ENCODE measurements around the gene CNTD1.
A peak's percentile ranks its signal among the peaks of the same experiment; 100 is the strongest.
"Not testable (repeated sequence)": the region's sequence is repeated elsewhere in the genome, so short reads cannot be mapped to it uniquely, and the experiment has no call there.

CNTD1 gene, protein sequence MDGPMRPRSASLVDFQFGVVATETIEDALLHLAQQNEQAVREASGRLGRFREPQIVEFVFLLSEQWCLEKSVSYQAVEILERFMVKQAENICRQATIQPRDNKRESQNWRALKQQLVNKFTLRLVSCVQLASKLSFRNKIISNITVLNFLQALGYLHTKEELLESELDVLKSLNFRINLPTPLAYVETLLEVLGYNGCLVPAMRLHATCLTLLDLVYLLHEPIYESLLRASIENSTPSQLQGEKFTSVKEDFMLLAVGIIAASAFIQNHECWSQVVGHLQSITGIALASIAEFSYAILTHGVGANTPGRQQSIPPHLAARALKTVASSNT

DNA sequence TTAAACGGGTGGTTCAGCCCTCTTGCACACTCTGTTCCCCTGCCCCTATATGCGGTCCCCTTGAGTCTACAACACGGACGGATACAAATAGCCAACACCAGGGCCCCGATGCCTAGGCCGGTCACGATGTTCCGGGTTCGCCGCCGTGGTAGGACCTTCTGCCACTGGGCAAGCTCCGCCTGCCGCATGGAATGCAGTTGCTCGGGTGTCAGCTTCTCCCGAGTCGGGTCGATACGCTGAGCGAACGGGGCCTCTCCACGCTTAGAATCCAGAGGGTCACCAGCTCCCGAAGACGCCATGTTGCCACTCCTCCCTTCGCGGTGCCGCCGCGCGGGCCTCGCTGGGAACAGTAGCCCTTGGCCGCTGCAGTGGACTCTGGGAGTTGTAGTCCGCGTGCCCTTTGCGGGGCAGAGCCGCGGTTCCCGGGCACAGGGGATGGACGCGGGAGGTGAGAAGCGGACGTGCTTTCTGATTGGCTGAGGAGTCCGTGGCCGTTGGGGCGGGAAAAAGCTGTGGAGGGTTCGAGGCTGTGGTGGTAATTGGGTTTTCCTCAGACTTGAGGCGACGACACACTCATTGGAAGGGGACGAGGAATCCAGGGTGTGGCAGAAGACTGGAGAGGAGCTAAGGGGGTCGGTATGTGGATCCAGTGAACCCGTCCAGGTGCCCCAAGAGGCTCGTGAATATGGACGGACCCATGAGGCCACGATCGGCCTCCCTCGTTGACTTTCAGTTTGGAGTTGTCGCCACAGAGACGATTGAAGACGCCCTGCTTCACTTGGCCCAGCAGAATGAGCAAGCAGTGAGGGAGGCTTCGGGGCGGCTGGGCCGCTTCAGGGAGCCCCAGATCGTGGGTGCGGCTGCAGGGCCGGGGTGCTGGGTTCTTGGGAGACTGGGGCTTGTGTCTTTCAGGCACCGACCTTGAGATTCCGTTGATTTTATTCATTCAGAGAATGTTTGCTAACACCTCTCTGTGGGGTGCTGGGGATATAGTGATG, at the start of gene CNTD1, which contains the start of gene COA3:
CNTD1 (plus strand) TSS at position 479 of the 998 bp plus-strand sequence; CDS start at position 686, 207 bp downstream.
COA3 (minus strand) TSS at position 322 of the 998 bp plus-strand sequence; CDS start at position 299, 23 bp downstream.
- peak; percentile 90 for DNase-seq

DNA sequence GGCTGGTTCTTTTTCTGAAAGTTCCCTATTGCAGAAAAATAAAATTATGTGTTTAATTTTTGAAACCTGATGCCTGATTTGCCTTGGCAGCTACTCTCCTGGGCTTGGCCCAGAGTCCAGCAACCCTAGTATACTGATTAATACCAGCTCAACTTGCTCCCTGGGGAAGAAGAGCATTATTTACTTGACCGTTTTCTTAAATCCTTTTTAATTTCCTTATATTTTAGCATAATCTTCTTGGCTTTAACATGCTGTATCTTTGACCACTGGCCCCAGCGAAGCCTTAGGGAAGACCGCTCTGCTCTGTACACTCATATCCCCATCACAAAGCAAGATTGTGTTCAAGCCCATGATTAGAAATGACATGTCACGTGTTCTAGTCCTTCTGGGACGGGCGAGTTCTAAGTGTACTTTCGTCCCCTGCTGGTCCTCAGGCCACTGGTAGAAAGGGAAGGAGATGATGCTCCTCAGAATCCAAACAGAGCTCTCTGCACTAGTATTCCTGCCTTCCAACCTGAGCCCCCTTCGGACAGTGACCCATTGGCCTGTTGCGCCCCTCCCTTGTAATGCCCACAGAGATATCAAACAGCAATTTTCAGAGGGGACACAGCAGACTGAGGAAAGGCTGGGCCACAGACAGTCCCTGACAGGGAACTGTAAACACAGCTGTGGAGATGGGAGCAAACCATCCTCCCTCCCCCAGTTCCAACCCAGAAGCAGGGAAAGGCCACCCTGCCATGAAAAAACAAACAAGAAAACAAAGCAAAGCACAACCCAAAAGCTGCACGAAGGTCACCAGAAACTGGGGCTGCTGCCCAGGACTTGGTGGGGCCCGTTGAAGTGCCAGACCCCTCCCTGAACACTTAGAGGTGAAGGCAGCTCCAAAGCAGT, 49.5 kb upstream of the CNTD1 start:
- DNase-seq: peak; percentile 67

DNA sequence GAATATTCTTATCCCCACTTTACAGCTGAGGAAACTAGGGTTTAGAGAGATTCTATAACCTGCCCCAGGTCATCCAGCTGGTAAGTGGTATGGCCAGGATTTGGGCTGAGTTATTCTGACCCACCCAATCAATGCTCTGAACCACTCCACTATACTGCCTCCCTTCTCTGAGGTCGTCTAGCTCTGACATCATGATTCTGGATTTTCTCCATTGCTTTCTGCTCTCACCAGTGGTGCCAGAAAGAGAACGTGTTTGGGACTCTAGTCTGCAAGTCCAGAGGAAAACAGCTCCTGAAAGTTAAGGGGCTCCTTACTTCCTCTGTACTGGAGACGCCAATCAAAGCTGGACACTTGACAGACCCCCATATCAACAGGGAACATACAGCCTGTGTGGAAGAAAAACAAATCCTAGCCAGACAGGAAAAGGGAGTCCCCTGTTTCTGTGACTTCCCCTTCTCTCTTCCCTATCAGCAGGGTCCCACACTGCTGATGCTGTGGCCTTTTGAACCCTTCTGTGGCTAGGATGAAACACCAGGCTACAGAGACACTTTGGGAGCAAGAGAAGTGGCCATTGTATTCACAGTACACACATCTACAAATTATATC, 47.8 kb upstream of the CNTD1 start:
- DNase-seq: no peak

DNA sequence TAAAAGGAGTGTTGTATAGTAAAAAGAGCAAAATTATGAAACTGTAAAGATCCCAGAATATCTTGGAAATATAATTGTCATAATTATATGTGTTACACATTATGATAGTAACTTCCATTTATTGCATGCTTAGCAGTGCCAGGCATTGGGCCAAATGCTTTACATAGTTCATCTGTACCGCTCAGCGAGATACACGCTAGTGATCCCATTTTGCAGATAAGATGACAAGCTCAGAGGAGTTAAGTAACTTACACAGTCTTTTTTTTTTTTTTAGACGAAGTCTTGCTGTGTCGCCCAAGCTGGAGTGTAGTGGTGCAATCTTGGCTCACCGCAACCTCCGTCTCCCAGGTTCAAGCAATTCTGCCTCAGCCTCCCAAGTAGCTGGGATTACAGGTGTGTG, 47.0 kb upstream of the CNTD1 start:
- no peak for DNase-seq

DNA sequence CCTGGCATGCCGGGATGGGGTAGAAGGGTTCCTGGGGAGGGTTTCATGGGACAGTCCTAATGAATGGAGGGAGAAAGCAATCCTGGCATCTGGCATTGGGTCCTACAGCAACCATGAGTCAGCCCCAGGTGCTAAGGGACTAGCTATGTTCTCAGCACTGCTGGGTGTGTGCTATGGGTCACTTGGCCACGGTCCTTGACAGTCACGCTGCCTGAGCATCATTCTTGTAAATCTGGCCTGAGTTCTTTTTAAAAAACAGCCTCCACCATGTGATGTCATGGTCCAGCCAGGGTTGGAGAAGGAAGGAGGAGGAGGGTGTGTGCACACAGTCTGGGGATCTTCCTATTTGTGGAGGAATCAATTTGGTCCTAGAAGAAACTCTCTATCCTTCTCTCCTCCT, 43.9 kb upstream of the CNTD1 start:
- no peak for DNase-seq

DNA sequence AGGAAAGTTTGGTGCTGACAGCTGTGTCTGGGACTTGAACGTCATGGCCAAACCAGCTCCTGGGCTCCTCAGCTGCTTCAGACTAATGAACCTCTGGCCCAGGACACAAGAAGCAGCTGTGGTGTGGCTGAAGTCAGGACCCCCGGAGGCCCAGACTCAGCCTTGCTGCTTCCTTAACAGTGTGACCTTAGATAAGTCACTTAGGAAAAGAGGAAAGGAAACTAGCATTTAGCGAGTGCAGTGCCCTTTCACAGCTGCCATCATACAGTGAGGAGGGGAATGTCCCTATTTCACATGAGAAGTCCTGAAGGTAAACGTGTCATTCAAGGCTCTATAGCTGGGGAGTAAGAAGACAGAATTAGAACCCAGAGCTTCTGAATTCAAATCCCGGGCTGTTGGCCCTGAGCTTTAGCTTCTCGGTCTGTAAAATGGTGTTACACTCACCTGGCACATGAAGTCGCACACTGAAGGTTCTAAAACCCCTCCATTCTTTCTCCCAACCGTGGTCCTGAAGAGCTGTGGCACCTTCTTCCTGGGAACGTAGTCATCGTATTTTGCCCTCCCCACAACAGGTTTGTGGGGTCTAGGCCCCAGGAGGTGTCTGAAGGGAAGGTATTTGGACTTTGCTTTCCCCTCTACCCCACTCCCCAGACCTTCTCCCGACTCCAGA, 38.5 kb upstream of the CNTD1 start:
- no peak for DNase-seq

DNA sequence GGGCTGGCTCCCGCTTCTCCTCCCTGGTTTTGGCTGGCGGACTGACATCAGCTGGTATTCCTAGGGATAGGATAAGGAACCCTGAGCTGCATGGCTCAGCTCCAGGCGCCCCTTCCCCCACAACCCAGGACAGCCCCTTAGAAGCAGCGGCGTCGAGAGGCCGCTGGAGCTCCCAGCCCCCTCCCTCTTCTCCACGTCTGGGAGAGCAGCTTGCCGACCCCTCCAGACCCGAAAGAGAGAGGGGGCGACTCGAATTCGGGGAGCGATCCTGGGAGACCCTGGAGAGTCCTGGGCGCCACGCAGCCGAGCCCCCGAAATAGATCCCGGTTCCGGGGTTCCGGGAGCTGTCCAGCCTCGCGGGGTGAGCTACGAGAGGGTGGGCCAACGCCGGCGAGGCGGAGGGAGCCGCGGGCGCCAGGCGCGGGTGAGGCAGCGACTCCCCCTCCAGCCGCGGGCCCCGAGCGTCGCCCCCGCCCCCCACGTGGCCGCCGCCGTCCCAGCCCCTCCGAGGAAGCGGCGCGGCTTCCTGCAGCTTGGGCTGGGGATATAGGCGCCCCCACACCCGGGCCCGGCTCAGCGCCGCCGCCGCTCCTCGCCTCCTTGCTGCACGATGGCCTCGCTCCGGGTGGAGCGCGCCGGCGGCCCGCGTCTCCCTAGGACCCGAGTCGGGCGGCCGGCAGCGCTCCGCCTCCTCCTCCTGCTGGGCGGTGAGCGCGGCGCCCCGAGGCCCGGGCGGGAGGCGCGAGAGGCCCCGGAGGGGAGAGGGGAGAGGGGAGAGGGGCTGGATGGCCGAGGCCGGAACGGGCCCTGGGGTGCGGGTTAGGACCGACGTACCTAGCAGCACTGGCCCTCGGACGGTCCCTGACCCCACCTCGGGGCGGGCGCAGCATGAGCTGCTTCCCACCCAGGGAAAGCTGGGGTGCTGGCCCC, 37.7 kb upstream of the CNTD1 start, which contains the start of gene RAMP2:
RAMP2 (plus strand) TSS at position 576 of the 930 bp plus-strand sequence; CDS start at position 611, 35 bp downstream.
- DNase-seq: peak; percentile 74

DNA sequence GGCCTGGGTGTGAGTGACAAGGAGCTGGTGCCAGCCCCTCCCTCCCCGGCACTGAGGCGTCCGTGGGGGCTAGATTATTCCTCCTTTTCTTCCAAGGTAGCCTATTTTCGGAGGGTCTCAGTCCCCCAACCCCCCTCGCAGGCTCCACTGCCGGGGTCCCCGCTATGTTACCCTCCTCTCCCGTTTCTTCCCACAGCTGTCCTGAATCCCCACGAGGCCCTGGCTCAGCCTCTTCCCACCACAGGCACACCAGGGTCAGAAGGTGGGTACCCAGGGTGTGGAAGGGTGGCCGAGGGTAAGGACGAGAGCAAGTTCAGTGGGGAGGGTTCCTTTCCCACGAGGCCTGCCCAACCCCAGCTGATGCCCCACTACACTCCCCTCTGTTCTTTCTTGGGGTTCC, 37.0 kb upstream of the CNTD1 start:
- DNase-seq: no peak

DNA sequence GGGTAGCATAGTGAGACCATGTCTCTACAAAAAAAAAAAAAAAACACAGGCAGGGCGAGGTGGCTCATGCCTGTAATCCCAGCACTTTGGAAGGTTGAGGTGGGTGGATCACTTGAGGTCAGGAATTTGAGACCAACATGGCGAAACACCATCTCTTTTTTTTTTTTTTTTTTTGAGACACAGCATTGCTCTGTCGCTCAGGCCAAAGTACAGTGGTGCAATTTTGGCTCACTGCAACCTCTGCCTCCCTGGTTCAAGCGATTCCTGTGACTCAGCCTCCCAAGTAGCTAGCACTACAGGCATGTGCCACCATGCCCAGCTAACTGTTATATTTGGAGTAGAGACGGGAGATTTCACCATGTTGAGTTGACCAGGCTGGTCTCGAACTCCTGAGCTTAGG, 32.5 kb upstream of the CNTD1 start:
- DNase-seq: no peak

DNA sequence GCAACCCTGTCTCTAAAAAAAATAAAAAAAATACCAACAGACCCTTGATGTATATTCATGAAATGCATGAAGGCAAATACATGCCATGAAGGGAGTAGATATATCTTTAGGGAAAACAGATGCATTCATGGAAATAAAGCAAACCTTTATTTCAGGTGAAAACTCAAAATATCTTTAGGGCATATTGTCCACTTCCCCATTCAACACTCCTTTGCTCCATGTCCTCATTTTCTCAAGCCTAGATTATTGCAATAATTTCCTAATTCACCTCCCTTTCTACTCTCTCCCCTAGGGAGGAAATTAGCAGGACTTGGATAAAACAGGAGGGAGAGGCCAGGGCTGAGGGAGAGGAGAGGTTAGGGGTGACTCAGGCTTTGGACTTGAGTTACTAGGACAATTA, 31.1 kb upstream of the CNTD1 start:
- no peak for DNase-seq

DNA sequence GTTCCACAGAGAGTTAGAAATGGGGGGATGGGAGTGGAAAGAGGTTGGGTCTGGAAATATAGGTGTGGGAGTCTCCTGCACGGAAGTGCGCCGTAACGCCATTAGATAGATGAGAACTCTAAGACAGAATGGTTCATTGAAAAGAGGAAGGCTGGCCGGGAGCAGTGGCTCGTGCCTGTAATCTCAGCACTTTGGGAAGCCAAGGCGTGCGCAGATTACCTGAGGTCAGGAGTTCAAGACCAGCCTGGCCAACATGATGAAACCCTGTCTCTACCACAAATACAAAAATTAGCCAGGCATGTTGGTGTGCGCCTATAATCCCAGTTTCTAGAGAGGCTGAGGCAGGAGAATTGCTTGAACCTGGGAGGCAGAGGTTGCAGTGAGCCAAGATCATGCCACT, 30.7 kb upstream of the CNTD1 start:
- DNase-seq: not testable (repeated sequence)

DNA sequence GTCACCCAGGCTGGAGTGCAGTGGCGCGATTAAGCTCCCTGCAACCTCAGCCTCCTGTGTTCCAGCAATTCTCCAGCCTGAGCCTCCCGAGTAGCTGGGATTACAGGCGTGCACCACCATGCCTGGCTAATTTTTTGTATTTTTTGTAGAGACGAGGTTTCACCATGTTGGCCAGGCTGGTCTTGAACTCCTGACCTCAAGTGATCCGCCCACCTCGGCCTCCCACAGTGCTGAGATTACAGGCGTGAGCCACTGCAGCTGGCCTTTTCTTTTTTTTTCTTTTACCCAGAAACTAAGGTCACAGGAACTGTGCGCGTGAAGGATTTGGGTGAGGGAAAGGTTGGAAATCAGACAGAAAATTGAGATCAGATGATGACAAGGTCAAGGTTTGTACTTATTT, 28.7 kb upstream of the CNTD1 start:
- DNase-seq: not testable (repeated sequence)

DNA sequence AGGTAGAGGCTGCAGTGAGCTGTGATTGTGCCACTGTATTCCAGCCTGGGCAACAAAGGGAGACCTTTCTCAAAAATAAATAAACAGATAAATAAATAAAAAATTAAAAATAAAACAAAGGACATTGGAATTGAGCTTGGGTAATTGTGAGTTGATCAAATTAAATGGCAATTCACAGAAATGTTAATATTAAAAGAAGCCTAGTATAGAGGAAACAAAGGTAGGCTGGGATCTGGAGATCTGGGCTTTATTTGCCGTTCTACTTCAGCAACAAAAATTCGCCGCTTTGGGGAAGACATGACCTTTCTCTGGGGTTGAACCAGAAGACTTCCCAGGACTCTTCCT, 25.7 kb upstream of the CNTD1 start:
- no peak for DNase-seq

DNA sequence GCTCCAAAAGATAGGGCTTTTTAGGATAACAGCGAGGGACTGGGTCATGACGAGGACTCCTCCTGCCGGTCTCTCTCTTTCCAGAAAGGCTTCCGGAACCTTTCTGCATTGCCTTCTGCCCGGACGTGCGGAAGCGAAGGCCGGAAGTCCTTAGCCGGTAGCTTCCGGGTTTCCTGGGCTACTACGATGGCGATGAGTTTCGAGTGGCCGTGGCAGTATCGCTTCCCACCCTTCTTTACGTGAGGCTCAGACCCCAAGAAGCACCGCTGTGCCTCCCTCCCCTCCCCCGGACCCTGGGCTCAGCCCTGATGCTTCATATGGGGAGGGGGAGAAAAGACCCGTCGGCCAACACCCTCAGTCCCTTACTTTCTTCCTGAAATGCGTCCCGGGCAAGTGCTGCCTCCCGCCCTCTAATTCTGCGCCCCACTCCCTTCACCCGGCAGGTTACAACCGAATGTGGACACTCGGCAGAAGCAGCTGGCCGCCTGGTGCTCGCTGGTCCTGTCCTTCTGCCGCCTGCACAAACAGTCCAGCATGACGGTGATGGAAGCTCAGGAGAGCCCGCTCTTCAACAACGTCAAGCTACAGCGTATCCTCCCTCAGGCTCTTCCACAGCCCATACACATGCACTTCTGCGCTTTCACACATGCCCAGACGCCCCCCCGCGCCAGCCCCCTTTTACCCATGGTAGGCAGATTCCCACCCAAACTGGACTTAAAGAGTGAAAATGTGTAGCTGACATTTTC, 25.2 kb upstream of the CNTD1 start, which contains the start of gene VPS25:
VPS25 (plus strand) TSS at position 160 of the 746 bp plus-strand sequence; CDS start at position 187, 27 bp downstream.
- peak; percentile 94 for DNase-seq

DNA sequence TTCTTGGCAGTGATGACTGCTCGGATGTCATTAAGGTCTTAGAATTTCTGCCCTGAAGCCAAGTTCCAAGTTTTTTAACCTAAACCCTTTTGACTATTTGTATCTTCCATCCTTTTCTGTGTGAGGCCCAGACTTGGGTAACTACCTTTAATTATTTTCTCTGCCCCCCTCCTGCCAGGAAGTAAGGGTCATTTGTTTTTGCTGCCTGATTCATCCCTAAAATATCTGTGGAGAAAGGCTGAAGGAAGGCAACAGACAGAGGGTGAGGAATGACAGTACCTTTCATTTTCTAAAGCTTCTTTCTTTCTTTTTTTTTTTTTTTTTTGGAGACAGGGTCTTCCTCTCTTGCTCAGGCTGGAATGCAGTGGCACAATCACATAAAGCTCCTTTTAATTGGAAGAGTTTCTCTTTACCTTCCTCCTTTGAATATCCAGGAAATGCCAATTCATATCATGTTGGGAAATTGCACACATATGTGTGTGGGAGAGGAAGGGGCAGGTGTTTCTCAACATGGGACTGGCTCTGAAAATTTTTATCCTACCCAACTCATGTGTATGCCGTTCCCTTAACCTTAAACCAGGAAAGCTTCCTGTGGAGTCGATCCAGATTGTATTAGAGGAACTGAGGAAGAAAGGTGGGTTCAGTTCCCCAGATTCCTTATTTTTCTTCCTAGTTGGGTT, 24.5 kb upstream of the CNTD1 start:
- no peak for DNase-seq

DNA sequence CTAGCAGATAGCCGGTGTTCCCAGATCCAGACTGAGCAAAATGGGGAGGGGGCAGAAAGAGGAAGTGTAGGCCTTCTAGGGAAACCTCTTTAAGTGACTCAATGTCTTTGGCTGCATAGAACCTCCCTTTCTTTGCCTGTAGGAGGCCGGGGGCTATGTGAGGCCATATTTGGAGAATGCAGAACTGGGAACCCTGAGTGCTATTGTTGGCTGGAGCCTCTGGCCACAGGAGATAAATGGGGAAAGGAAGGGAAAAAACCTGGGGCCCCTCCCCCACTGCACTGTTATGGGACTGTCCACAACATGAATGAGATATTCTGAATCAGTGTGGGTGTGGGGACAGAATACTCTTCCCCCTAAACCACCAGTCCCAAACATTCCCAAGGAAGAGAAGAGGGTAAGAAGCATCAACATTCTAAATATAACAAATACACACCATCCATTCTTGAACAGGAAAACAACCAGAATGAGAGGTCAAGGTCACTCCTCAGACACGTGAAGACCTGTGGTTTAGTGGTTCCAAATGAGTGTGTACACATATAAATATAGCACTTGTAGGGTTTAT, 23.0 kb upstream of the CNTD1 start:
- DNase-seq: no peak

DNA sequence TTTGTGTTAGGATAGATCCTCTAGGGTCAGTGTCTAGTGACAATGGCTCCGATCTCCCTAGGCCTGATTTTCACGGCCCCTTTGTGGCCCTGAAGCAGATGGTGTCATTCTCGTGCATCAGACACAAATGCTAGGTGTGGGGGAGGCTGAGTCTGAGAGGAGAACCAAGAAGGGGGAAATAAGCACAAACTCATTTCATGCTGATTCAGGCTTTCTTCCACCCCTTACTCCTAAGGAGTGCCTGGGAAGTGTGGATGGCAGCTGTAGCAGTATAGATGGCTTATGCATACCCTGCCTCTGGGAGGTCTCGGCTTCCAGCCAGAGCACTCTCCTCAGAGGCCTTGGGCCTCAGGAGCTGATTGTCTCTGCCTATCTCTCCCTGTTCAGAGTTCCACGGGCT, 20.1 kb upstream of the CNTD1 start:
- DNase-seq: no peak

DNA sequence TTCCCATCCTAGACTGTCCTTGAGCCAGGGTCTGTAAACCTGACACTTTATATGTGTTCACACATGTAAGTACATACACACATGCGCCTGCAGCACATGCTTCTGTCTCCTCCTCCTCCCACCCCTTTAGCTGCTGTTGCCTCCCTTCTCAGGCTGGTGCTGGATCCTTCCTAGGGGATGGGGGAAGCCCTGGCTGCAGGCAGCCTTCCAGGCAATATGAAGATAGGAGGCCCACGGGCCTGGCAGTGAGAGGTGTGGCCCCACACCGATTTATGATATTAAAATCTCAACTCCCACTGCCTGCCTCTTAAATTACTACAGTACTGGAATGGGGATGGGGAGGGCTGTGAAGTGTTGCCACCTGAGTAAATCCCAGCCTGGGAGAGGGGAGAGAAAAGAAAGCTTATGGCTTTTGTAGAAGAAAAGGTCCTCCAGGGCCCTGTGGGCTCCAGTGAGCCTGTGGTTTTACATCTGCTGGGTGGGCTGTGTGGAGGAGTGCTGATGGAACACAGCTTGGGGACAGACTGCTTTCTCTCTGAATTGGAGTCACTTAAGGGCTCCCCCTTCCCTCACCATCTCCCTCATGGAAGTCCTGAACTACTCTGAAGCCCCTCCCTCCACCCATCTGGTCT, 19.2 kb upstream of the CNTD1 start:
- DNase-seq: no peak
